GM21381 (cell line): ENCODE measurements around the gene SLC44A2.

ENCODE experiments used
- ATAC-seq: cut with Tn5 transposase; IDR thresholded peaks from one replicate; pipeline ENCODE4 v1.9.1; 2021; ENCODE audit warnings: mild to moderate bottlenecking, moderate library complexity; ENCODE audit not compliant: unreplicated experiment

SLC44A2 gene

DNA sequence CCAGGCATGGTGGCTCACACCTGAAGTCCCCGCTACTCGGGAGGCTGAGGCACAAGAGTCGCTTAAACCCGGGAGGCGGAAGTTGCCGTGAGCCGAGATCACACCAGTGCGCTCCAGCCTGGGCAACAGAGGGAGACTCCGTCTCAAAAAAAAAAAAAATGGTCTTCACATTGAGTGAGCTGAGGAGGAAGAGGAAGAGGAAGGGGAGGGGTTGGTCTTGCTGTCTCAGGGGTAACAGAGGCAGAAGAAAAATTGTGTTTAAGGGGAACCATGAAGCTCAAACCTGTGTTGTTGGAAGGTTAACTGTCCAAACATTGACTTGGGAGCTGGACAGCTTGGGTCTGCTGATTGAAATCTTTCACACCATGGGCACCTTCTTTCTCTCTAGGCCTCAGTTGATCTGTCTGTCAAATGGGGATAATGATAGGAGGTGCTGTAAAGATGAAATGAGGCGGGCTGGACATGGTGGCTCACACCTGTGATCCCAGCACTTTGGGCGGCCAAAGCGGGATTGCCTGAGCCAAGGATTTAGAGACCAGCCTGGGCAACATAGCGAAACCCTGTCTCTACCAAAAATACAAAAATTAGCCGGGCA, 9.8 kb upstream of the SLC44A2 start:
- no peak for ATAC-seq

DNA sequence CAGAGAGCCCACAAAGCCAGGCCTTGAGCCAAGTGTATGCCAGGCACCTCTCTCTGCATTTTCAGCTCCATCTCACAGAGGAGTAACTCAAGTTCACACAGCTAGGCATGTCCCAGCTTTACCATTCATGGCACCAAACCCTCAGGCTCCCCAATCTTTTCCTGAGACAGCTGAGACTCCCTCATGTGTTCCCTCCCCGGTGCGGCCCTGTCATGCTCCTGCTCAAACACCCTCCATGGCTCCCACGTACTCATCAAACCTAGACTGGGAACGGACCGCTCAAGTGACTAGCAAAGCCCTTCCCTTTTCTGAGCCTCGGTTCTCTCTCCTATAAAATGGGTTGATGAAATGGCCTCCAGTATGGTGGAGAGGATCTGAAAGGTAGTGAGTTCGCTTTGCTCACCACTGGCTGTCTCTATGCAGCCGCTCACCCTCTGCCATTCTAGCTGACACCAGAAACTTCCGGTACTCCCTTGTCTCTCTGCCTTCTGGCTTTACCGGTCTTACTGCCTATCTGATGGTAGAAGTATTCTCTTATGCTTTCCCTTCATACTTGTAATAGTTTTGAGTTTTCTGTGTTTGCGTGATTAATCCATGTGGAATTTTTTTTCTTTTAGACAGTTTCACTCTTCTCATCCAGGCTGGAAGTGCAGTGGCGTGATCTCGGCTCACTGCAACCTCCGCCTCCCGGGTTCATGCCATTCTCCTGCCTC, 7.8 kb upstream of the SLC44A2 start:
- no peak for ATAC-seq

DNA sequence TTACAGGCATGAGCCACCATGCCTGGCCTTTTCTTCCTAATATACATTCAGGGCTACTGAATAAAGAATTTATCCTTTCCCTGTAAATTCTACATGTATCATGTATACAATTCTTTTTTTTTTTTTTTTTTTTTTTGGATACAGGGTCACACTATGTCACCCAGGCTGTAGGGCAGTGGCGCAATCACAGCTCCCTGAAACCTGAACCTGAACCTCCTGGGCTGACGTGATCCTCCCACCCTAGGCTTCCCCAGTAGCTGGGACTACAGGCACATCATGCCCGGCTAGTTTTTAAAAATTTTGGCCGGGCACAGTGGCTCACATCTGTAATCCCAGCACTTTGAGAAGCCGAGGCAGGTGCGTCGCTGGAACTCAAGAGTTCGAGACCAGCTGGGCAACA, 6.5 kb upstream of the SLC44A2 start:
- no peak for ATAC-seq

DNA sequence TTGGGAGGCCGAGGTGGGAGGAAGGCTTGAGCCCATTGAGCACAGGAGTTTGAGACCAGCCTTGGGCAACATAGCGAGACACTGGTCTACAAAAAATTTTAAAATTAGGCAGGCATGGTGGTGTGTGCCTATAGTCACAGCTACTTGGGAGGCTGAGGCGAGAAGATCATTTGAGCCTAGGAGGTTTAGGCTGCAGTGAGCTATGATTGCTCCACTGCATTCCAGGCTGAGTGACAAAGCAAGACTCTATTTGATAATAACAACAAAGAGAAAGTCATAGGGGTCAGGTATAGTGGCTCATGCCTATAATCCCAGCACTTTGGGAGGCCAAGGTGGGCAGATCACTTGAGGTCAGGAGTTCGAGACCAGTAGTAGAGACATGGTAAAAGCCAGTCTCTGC, 4.6 kb upstream of the SLC44A2 start:
- no peak for ATAC-seq

DNA sequence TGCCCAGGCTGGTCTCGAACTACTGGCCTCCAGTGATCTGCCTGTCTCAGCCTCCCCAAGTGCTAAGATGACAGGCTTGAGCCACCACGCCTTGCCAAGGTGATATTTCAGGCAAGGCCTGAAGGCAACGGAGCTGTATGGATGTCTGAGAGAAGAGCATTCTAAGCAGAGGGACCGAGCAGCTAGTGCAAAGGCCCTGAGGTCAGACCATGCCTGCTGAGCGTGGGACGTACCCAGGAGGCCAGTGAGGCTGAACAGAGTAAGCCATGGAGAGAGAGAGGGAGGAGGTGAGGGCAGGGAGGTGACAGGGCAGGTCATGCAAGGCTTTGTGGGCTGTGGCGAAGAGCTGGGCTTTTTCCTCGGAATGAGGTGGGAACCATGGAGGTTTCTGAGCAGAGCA, 3.4 kb upstream of the SLC44A2 start:
- no peak for ATAC-seq

DNA sequence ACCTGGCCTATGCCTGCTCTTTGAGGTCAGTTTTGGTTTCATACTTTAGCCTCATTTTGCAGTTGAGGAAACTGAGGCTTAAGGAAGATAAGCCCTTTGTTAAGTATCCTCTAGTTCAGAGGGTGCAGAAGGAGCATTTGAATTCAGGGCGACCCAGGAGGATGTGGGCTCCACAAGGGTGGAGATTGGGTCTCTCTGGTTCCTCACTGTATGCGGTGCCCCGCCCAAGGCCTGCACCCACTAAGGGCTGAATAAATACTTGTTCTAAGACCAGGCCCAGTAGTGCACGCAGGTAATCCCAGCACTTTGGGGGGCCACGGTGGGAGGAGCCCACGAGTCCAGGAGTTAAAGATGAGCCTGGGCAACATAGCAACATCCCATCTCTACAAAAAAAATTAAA, 768 bp upstream of the SLC44A2 start:
- ATAC-seq = no peak

DNA sequence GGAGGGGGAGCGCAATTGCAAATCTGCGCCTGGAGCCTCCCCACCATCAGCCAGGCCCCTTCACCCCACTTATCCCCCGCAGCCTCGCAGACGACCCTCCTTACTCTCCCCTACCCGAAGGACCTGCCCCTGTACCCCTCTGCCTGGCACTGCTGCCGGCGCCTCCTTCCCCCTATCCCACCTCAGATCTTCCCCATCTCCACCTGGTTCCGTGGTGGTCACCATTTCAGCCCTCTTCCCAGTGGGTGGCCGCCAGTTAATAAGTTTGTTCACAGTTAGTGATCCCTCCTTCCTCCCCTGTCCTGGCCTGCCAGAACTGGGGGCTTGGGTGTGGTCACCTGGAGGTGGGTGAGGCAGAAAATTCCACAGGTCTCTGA, 397 bp downstream of the SLC44A2 start:
- no peak for ATAC-seq

DNA sequence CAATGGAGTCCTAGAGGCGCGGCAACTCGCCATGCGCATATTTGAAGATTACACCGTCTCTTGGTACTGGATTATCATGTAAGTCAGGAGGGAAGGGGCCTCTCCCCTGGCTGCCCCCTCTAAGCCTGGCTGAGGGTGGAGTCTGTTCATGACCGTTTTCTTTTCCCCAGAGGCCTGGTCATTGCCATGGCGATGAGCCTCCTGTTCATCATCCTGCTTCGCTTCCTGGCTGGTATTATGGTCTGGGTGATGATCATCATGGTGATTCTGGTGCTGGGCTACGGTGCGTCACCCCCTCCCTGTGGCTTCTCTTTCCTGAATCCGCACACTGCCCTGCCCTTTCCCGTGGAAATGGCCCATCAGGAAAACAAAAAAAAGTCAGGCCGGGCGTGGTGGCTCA, 6.5 kb downstream of the SLC44A2 start:
- ATAC-seq = no peak

DNA sequence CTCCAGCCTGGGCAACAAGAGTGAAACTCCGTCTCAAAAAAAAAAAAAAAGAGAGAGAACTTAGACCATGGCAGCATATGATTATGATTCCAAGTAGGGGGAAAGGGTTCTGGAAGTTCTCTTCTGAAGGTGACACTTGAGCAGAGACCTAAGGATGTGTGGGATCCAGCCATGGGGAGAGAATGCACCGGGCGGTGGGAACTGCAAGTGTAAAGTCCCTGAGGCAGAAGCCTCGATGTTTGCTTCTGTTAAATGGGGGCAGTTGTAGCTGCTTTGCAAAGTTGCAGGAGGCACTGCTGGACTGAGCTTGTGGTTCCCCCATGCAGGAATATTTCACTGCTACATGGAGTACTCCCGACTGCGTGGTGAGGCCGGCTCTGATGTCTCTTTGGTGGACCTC, 9.1 kb downstream of the SLC44A2 start:
- no peak for ATAC-seq

DNA sequence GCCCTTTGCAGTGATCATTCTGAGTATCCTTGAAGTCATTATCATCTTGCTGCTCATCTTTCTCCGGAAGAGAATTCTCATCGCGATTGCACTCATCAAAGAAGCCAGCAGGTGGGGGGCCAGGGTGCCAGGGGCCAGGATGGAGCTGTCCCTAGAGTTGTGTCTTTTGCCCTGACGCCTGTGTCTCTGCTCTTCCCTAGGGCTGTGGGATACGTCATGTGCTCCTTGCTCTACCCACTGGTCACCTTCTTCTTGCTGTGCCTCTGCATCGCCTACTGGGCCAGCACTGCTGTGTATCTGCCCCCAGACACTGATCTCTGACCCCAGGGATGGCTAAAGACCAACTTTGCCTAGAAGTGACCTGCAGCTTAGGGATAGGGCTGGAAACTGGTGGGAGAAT, 9.6 kb downstream of the SLC44A2 start:
- no peak for ATAC-seq

DNA sequence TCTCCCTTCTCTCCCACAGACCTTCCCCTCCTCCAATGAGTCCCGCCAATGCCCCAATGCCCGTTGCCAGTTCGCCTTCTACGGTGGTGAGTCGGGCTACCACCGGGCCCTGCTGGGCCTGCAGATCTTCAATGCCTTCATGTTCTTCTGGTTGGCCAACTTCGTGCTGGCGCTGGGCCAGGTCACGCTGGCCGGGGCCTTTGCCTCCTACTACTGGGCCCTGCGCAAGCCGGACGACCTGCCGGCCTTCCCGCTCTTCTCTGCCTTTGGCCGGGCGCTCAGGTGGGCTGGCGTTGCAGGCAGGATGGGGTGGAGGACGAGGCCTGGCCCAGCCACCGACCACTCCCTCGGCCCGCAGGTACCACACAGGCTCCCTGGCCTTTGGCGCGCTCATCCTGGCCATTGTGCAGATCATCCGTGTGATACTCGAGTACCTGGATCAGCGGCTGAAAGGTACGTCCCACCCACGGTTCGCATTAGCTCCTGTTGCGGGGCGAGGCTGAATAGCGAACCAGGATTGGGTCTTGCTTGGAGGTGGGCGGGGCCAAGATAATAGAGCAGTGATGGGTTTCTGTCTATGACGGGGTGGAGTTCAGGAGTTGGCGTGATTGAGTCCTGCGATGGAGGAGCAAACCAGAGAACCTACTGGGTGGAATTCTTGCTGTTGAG, 11.1 kb downstream of the SLC44A2 start:
- no peak for ATAC-seq

DNA sequence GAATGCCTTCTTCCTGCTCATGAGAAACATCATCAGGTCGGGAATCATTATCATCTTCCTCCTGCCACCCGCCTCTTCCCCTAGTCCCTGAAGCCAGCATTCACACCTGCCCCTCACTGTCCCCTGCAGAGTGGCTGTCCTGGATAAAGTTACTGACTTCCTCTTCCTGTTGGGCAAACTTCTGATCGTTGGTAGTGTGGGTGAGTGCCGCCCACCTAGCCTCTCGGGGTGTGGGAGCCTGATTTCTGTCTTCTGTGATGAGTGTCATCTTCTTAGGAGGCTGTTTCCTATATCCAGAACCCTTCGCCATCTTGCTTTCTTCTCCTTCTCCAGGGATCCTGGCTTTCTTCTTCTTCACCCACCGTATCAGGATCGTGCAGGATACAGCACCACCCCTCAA, 12.5 kb downstream of the SLC44A2 start:
- no peak for ATAC-seq

DNA sequence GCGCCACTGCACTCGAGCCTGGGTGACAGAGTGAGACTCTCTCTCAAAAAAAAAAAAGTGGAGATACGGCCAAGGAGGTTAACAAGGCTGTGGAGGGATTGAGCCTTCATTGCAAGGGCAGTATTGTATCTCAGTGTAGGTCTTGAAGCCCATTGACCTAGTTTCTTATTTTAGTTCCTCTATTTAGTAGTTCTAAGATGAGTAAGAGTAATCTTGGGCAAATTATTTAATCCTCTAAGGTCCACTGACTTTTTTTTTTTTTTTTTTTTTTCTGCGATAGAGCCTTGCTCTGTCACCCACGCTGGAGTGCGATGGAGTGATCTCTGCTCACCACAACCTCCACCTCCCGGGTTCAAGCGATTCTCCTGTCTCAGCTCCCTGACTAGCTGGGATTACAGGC, 14.5 kb downstream of the SLC44A2 start:
- no peak for ATAC-seq

DNA sequence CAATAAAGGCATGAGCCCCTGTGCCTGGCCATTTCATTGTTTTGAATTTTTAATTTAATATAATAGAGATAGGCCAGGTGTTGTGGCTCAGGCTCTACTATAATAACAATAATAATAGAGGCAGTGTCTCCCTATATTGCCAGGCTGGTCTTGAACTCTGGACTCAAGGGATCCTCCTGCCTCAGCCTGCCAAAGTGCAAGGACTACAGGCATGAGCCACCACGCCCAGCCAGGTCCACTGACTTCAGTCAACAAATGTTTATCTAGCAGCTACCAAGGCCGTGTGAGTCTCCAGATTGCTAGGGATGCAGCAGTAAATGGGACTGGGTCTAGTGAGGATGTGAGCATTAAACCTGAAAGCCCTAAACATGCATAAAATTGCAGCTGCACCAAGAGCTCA, 15.0 kb downstream of the SLC44A2 start:
- ATAC-seq = no peak

DNA sequence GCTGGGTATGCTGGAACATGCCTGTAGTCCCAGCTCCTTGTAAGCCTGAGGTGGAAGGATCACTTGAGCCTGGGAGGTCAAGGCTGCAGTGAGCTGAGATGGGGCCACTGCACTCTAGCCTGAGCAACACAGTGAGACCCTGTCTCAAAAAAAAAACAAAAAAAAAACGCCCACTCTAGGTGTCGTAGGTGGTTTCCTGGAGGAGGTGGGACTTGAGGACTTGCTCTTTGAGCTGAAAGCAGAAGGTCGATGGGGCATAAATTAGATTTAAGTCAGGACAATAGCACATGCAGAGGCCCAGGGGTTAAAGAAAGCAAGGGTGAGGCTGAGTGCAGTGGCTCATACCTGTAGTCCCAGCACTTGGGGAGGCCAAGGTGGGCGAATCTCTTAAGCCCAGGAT, 15.9 kb downstream of the SLC44A2 start:
- no peak for ATAC-seq

DNA sequence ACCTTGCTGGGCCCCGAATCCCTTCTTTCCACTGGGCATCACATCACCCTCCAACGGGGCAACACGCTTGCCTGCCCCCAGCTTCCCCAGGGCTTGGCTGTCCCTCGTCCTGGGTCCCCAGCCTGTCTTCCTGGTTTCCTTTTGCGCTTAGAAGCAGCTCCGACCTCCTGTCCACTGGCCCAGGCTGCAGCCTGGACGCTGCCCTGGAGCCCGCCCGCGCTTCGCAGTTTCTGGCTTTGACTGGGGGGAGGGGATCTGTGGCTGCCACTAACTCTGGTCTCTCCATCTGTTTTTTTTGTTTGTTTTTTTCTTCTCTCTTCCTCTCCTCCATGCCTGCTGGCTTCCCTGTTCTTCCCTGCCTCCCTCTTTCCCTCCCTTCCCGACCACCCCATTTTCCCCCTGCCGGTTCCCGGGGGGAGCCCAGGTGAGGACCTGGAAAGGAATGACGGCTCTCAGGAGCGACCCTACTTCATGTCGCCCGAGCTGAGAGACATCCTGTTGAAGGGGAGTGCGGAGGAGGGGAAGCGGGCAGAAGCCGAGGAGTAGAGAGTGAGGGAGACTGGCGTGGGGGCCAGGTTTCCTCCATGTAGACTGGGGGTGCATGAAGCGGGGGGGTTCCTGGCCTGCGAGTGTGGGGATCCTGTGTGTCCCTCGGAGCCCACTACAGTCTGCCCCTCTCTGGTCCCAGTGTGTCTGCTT, 17.3 kb downstream of the SLC44A2 start:
- no peak for ATAC-seq

DNA sequence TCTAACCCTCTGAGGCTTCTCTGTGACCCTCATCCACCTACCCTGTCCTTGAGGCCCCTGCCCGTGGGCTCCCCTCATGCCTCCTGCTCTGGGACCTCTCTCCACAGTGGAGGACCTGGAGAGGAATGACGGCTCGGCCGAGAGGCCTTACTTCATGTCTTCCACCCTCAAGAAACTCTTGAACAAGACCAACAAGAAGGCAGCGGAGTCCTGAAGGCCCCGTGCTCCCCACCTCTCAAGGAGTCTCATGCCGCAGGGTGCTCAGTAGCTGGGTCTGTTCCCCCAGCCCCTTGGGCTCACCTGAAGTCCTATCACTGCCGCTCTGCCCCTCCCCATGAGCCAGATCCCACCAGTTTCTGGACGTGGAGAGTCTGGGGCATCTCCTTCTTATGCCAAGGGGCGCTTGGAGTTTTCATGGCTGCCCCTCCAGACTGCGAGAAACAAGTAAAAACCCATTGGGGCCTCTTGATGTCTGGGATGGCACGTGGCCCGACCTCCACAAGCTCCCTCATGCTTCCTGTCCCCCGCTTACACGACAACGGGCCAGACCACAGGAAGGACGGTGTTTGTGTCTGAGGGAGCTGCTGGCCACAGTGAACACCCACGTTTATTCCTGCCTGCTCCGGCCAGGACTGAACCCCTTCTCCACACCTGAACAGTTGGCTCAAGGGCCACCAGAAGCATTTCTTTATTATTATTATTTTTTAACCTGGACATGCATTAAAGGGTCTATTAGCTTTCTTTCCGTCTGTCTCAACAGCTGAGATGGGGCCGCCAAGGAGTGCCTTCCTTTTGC, 18.0 kb downstream of the SLC44A2 start:
- ATAC-seq = no peak

DNA sequence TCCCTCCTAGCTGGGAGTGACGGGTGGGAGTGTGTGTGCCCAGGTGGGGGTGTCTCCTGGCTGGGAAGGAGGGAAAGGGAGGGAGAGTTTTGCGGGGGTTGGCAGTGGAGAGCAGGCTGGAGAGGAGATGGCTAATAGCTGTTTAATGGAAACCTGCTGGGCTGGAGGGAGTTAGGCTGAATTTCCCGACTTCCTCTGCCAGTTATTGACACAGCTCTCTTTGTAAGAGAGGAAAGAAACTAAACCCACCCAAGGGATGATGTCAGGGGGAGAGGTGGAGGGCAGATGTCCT, 18.6 kb downstream of the SLC44A2 start:
- ATAC-seq = no peak

DNA sequence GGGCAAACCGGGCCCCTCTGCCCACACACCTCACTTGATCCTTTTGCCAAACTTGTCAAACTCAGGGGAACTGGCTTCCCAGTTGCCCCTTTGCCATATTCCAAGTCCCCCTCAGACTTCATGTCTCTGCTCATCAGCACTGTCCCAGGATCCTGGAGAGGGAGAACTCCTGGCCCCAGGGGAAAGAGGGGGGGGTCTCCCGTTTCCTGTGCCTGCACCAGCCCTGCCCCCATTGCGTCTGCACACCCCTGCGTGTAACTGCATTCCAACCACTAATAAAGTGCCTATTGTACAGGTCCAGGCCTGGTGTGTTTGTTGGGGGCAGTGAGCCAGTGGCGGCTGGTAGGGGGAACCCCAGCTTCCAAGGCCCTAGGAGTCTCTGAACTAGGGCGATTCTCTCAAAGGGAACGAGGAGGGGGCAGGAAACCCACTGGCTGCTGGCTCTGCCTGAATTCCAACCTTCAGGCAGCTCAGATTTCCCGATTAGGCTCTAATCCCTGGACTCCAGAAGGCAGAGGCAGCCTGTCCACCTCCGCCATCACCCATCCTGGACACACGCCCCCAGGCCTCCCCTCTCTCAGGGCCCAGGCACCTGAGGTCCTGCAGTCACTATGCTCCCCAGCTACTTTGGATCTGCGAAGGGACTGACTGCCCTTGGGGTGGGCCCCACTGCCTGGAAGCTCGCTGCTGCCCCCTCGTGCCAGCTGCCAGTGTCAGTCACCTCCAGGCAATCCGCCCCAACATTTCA, 19.1 kb downstream of the SLC44A2 start:
- no peak for ATAC-seq

DNA sequence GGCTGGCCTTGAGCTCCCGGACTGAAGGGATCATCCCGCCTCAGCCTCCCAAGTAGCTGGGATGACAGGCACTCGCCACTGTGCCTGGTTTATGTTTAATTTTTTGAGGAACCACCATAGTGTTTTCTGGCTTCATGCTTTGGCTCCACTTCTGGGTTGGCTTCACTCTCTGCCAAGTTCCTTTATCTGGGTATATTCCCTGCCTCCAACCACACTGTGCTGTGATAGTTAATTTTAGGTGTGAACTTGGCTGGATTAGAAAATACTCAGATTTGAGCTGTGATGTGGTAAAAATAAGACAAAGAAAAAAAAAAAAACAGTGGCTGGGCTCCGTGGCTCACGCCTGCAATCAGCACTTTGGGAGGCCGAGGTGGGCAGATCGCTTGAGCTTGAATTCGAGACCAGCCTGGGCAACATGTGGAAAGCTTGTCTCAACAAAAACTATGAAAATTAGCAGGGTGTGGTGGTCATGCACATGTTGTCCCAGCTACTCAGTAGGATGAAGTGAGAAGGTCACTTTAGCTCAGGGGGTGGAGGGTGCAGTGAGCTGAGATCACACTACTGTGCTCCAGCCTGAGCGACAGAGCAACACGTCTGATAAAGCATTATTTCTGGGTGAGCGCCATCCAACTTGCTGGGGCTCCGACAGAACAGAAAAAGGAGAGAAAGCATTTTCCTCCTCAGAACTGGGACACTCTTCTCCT, 21.3 kb downstream of the SLC44A2 start:
- ATAC-seq = no peak
